GM12878 (cell line): Measurements from ENCODE around the gene SEC24D. TPM values are rescaled to one million over a fixed set of nuclear protein-coding genes. Genes with fewer than 3 reads are reported as not detected.

Source experiments
- ATAC-seq: fragments of 200-7000 bp; cut with Tn5 transposase; 3 replicates; pipeline ENCODE4 v1.9.1; 2020; ENCODE audit warnings: mild to moderate bottlenecking, moderate library complexity
- BruUV-seq: library from RNA; stranded (reverse); fragments of 400-500 nt; replicated peaks from 2 replicates; lab custom pipeline; 2021; lab: Mats Ljungman, UMichigan
- CTCF ChIA-PET: fragments of 300-600 bp; sonication (Branson Sonifier 250); formaldehyde crosslinking; extraction: SDS; loops from one replicate; lab custom pipeline; 2021; ENCODE audit warnings: inconsistent platforms; lab: Yijun Ruan, JAX
- POLR2A ChIA-PET: fragments of 350-600 bp; formaldehyde crosslinking; extraction: SDS; loops from one replicate; lab custom pipeline; 2021; ENCODE audit warnings: inconsistent platforms; lab: Charles Lee
- RAD21 ChIA-PET: fragments of 300-600 bp; sonication (Branson Sonifier 250); formaldehyde crosslinking; loops from one replicate; lab custom pipeline; 2023; ENCODE audit warnings: antibody characterized with exemption; ENCODE audit not compliant: unreplicated experiment; lab: Charles Lee
- SMC1A ChIA-PET: fragments of 300-600 bp; sonication (Branson Sonifier 250); formaldehyde crosslinking; loops from one replicate; lab custom pipeline; 2023; ENCODE audit not compliant: unreplicated experiment, uncharacterized antibody; lab: Charles Lee
- DNase-seq: peaks from one replicate; pipeline ENCODE4 v3.0.0-alpha.2; 2011; ENCODE audit warnings: low read depth, low spot score
- FAIRE-seq: peaks from 3 replicates; lab custom pipeline; 2011; peaks lifted over from hg19 to GRCh38; lab: Jason Lieb, UNC
- H2AFZ ChIP-seq: 2 replicates; pipeline ENCODE4 v1.6.0; 2011; ENCODE audit warnings: low read depth, low read length, control low read depth; ENCODE audit not compliant: control insufficient read depth
- H3K27ac ChIP-seq: 2 replicates; pipeline ENCODE4 v1.5.1; 2011; ENCODE audit warnings: control low read depth; ENCODE audit not compliant: control insufficient read depth, insufficient read depth
- H3K27me3 ChIP-seq, 2 experiments: replicated peaks in 1 of 2; 2 replicates each; pipeline versions ENCODE4 v1.6.0 to v1.6.1; 2011; ENCODE audit warnings: low read length in 1 of 2; ENCODE audit not compliant: control insufficient read depth in 2 of 2, insufficient read depth in 2 of 2
- H3K36me3 ChIP-seq, 2 experiments: 2 replicates each; pipeline ENCODE4 v1.5.1; 2011; ENCODE audit warnings: low read length in 1 of 2; ENCODE audit not compliant: control insufficient read depth in 2 of 2, insufficient read depth in 2 of 2
- H3K4me1 ChIP-seq: 2 replicates; pipeline ENCODE4 v1.6.1; 2011; ENCODE audit warnings: mild to moderate bottlenecking, low read length, moderate library complexity, mixed read lengths; ENCODE audit not compliant: control insufficient read depth, insufficient read depth
- H3K4me2 ChIP-seq: 2 replicates; pipeline ENCODE4 v1.6.0; 2011; ENCODE audit warnings: control low read depth; ENCODE audit not compliant: control insufficient read depth, insufficient read depth
- H3K4me3 ChIP-seq: fragments of 200-600 bp; sonication (generic); 2 replicates; pipeline ENCODE4 v1.5.1; 2016
- H3K79me2 ChIP-seq: 2 replicates; pipeline ENCODE4 v1.6.0; 2011; ENCODE audit warnings: low read length; ENCODE audit not compliant: control insufficient read depth, insufficient read depth
- H3K9ac ChIP-seq: 2 replicates; pipeline ENCODE4 v1.8.0; 2011; ENCODE audit warnings: low read length, control low read depth, mixed read lengths; ENCODE audit not compliant: control insufficient read depth, insufficient read depth
- H3K9me3 ChIP-seq: replicated peaks from 3 replicates; pipeline ENCODE4 v1.5.1; 2011; ENCODE audit warnings: mild to moderate bottlenecking, low read length; ENCODE audit not compliant: control insufficient read depth, insufficient read depth
- H4K20me1 ChIP-seq: 2 replicates; pipeline ENCODE4 v1.6.0; 2011; ENCODE audit not compliant: control insufficient read depth, insufficient read depth
- ASH2L ChIP-seq: fragments of 300-600, 200-600 bp; sonication (generic); IDR thresholded peaks from 2 replicates; pipeline ENCODE4 v1.6.1; 2017; ENCODE audit warnings: low read depth, mild to moderate bottlenecking, borderline replicate concordance
- HCFC1 ChIP-seq: fragments of 150-350 bp; IDR thresholded peaks from 2 replicates; pipeline ENCODE4 v1.6.1; 2014; ENCODE audit warnings: low read length
- MEF2B ChIP-seq: fragments of 450-650 bp; IDR thresholded peaks from 2 replicates; pipeline ENCODE4 v1.6.1; 2018; ENCODE audit warnings: mild to moderate bottlenecking, moderate library complexity; ENCODE audit not compliant: partially characterized antibody, poor library complexity, severe bottlenecking
- NFXL1 ChIP-seq: fragments of 450-650 bp; IDR thresholded peaks from 2 replicates; pipeline ENCODE4 v1.6.1; 2017; ENCODE audit warnings: antibody characterized with exemption, mild to moderate bottlenecking, borderline replicate concordance
- POLR2AphosphoS5 ChIP-seq: IDR thresholded peaks from 2 replicates; pipeline ENCODE4 v1.6.1; 2011; ENCODE audit warnings: mild to moderate bottlenecking, low read length, inconsistent platforms
- SMAD5 ChIP-seq: IDR thresholded peaks from 2 replicates; pipeline ENCODE4 v1.6.1; 2016; ENCODE audit warnings: antibody characterized with exemption, low read depth
- TARDBP ChIP-seq: IDR thresholded peaks from 2 replicates; pipeline ENCODE4 v1.6.1; 2016; ENCODE audit warnings: borderline replicate concordance
- WGBS: methylation state at CpG from one replicate; pipeline ENCODE4 v1.1.6; 2016; ENCODE audit warnings: low lambda C conversion rate; ENCODE audit not compliant: insufficient replicate concordance, insufficient coverage; ENCODE audit errors: missing lambda C conversion rate; 5-methylcytosine and 5-hydroxymethylcytosine counted together
- in situ Hi-C: fragments of 300-500 bp; cut with MboI; formaldehyde crosslinking; loops from 9 replicates; pipeline ENCODE4 v1.14.3; 2018; ENCODE audit warnings: mixed read lengths
- intact Hi-C: fragments of 100-400 bp; cut with micrococcal nuclease; formaldehyde crosslinking; loops from one replicate; pipeline ENCODE4 v1.14.2; 2022; ENCODE audit not compliant: unreplicated experiment
- polyA plus RNA-seq, 11 experiments: library from polyadenylated mRNA; depleted of rRNA in 4 of 11; unstranded in 6 of 11; stranded (reverse) in 5 of 11; fragments of >200 nt; fragmentation: Nextera tagmentation in 4 of 11; fragmentation: Illumina TruSeq in 1 of 11; extraction: Ambion mirVana in 4 of 11; extraction: Trizol in 1 of 11; gene quantifications; 1 replicate in 1 of 11; 2 replicates in 10 of 11; pipeline versions ENCODE4 v1.2.1 to v1.2.3, GENCODE V29; 2011 to 2016; ENCODE audit warnings: inconsistent platforms in 2 of 11, missing spikeins in 2 of 11, low read depth in 1 of 11
- total RNA-seq, 4 experiments: library from RNA; depleted of rRNA in 3 of 4; stranded (reverse); fragments of >200 nt in 3 of 4; fragmentation: Illumina TruSeq in 1 of 4; extraction: Trizol in 1 of 4; gene quantifications; 2 replicates each; pipeline versions ENCODE4 v1.2.1 to v1.2.3, GENCODE V29; 2013 to 2021
- TF ChIP-seq, protein P1 (sequence below): fragments of 450-650 bp; formaldehyde crosslinking; IDR thresholded peaks from 2 replicates; pipeline ENCODE4 v1.4.0; 2022; ENCODE audit warnings: mild to moderate bottlenecking, moderate library complexity
- TF ChIP-seq, protein P2 (sequence below): IDR thresholded peaks from 2 replicates; pipeline ENCODE4 v1.6.1; 2012; ENCODE audit warnings: mild to moderate bottlenecking, low read depth, low read length
- TF ChIP-seq, protein P3 (sequence below): fragments of 450-650 bp; IDR thresholded peaks from 2 replicates; pipeline ENCODE4 v1.6.1; 2017; ENCODE audit warnings: mild to moderate bottlenecking, low read depth, inconsistent platforms; ENCODE audit not compliant: poor library complexity, severe bottlenecking
- TF ChIP-seq, protein P4 (sequence below): IDR thresholded peaks from 2 replicates; pipeline ENCODE4 v1.6.1; 2011; ENCODE audit warnings: mild to moderate bottlenecking, low read depth, low read length, moderate library complexity; ENCODE audit not compliant: insufficient replicate concordance
- TF ChIP-seq, protein P5 (sequence below): IDR thresholded peaks from 2 replicates; pipeline ENCODE4 v1.6.1; 2012; ENCODE audit warnings: low read depth, low read length, improper control_type of control experiment

The SEC24D gene
- total and polyA plus RNA-seq, 10 of the 15 experiments (the other 5 are each of a cell fraction or from before 2014, with no cell fraction given) = 12.8 to 61.9 (median 25.6) TPM

DNA sequence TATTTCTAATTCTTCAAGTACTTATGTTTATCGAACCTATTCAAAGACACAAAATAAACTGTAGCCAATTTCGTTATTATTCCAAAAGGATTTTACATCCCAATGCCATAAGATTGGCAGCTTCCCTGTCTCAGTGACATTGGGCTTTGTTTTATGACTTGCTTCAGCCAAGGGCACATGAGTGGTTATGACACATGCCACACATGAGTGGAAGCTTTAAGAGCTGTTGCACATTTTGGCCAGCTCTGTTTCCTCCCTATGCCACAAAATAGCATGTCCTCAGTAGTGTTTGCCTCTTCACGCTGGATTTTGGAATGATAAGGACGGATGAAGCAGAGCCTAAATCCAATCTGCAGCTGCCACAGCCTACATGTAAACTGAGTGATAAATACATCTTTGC, 21.9 kb downstream of the SEC24D start:
- ChIA-PET SMC1A (interaction anchor here (0.8 to 1.1 kb wide), 2 partner anchors 8 to 12 kb away, joined by 3 read pairs; no protein-coding TSS in a partner anchor), POLR2A (interaction anchor here (1.1 kb wide), 1 partner anchor 10 kb away, joined by 3 read pairs; no protein-coding TSS in a partner anchor), RAD21 (interaction anchor here (1.3 kb wide), 1 partner anchor 42 kb away, joined by 3 read pairs; no protein-coding TSS in a partner anchor), CTCF (interaction anchor here (1.2 kb wide), 1 partner anchor 36 kb away, joined by 3 read pairs; no protein-coding TSS in a partner anchor)
- H3K27ac ChIP-seq = no peak overlapping the region
- H4K20me1 ChIP-seq = no peaks in the 10 kb centered on the region
- no peak for DNase-seq
- peaks cover 14 to 39% of the 10 kb centered on the region in 2 experiments for H3K36me3 ChIP-seq
- H3K79me2 ChIP-seq = no peaks in the 10 kb centered on the region; the same call in 1 of the 2 replicates
- intact Hi-C loops (no loop called here), in situ Hi-C loops (no loop called here)
- H3K9ac ChIP-seq = no peak overlapping the region
- H3K4me2 ChIP-seq = no peak overlapping the region
- H3K4me1 ChIP-seq = no peaks in the 10 kb centered on the region
- no peak overlapping the region for H3K4me3 ChIP-seq
- no peak overlapping the region for H2AFZ ChIP-seq
- no peaks in the 10 kb centered on the region for H3K27me3 ChIP-seq
- FAIRE-seq = no peak
- no peaks in the 10 kb centered on the region for H3K9me3 ChIP-seq
- 97% methylated on average over 4 of the region's 4 CpGs for WGBS
- BruUV-seq = no TSS peak
- ATAC-seq = no peak
- TF ChIP-seq, protein P1, sequence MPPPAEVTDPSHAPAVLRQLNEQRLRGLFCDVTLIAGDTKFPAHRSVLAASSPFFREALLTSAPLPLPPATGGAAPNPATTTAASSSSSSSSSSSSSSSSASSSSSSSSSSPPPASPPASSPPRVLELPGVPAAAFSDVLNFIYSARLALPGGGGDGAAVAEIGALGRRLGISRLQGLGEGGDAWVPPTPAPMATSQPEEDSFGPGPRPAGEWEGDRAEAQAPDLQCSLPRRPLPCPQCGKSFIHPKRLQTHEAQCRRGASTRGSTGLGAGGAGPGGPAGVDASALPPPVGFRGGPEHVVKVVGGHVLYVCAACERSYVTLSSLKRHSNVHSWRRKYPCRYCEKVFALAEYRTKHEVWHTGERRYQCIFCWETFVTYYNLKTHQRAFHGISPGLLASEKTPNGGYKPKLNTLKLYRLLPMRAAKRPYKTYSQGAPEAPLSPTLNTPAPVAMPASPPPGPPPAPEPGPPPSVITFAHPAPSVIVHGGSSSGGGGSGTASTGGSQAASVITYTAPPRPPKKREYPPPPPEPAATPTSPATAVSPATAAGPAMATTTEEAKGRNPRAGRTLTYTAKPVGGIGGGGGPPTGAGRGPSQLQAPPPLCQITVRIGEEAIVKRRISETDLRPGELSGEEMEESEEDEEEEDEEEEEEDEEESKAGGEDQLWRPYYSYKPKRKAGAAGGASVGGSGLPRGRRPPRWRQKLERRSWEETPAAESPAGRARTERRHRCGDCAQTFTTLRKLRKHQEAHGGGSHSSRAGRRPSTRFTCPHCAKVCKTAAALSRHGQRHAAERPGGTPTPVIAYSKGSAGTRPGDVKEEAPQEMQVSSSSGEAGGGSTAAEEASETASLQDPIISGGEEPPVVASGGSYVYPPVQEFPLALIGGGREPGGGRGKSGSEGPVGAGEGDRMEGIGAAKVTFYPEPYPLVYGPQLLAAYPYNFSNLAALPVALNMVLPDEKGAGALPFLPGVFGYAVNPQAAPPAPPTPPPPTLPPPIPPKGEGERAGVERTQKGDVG = no peak
- TF ChIP-seq, protein P2, sequence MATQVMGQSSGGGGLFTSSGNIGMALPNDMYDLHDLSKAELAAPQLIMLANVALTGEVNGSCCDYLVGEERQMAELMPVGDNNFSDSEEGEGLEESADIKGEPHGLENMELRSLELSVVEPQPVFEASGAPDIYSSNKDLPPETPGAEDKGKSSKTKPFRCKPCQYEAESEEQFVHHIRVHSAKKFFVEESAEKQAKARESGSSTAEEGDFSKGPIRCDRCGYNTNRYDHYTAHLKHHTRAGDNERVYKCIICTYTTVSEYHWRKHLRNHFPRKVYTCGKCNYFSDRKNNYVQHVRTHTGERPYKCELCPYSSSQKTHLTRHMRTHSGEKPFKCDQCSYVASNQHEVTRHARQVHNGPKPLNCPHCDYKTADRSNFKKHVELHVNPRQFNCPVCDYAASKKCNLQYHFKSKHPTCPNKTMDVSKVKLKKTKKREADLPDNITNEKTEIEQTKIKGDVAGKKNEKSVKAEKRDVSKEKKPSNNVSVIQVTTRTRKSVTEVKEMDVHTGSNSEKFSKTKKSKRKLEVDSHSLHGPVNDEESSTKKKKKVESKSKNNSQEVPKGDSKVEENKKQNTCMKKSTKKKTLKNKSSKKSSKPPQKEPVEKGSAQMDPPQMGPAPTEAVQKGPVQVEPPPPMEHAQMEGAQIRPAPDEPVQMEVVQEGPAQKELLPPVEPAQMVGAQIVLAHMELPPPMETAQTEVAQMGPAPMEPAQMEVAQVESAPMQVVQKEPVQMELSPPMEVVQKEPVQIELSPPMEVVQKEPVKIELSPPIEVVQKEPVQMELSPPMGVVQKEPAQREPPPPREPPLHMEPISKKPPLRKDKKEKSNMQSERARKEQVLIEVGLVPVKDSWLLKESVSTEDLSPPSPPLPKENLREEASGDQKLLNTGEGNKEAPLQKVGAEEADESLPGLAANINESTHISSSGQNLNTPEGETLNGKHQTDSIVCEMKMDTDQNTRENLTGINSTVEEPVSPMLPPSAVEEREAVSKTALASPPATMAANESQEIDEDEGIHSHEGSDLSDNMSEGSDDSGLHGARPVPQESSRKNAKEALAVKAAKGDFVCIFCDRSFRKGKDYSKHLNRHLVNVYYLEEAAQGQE = no peak
- TF ChIP-seq, protein P3, sequence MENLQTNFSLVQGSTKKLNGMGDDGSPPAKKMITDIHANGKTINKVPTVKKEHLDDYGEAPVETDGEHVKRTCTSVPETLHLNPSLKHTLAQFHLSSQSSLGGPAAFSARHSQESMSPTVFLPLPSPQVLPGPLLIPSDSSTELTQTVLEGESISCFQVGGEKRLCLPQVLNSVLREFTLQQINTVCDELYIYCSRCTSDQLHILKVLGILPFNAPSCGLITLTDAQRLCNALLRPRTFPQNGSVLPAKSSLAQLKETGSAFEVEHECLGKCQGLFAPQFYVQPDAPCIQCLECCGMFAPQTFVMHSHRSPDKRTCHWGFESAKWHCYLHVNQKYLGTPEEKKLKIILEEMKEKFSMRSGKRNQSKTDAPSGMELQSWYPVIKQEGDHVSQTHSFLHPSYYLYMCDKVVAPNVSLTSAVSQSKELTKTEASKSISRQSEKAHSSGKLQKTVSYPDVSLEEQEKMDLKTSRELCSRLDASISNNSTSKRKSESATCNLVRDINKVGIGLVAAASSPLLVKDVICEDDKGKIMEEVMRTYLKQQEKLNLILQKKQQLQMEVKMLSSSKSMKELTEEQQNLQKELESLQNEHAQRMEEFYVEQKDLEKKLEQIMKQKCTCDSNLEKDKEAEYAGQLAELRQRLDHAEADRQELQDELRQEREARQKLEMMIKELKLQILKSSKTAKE = no peak
- no peak for TF ChIP-seq ASH2L
- TF ChIP-seq, protein P4, sequence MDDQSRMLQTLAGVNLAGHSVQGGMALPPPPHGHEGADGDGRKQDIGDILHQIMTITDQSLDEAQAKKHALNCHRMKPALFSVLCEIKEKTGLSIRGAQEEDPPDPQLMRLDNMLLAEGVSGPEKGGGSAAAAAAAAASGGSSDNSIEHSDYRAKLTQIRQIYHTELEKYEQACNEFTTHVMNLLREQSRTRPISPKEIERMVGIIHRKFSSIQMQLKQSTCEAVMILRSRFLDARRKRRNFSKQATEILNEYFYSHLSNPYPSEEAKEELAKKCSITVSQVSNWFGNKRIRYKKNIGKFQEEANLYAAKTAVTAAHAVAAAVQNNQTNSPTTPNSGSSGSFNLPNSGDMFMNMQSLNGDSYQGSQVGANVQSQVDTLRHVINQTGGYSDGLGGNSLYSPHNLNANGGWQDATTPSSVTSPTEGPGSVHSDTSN = no peak
- no peak for TF ChIP-seq TARDBP
- no peak for TF ChIP-seq POLR2AphosphoS5
- no peak for TF ChIP-seq HCFC1
- TF ChIP-seq NFXL1 = no peak
- TF ChIP-seq, protein P5, sequence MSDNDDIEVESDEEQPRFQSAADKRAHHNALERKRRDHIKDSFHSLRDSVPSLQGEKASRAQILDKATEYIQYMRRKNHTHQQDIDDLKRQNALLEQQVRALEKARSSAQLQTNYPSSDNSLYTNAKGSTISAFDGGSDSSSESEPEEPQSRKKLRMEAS = no peak
- TF ChIP-seq SMAD5 = no peak
- no peak for TF ChIP-seq MEF2B
